Left hindlimb (tissue), 1 donor: Measurements from ENCODE around the gene AMPD1.

Experiments used
- DNase-seq: peaks from one replicate; pipeline ENCODE4 v3.0.0-alpha.2; 2018

AMPD1 gene

DNA sequence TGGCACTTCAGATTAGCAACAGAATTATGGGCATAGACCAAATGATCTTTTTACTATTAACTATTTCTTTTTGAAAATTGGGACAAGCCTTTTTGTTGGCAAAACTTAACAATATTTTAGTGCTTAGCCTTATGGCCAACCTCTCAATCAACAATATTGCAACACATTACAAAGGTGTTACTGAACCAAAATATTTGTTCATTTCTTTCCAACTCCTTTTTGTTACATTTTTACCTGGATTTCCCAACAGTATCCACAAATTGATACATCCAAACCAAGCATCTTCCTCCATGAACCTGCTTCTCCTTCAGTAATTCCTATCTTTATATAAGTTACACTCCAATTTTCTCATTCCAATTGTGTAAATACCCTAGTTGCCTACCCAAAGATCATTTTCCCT lies 1.5 kb upstream of the AMPD1 start:
- no peak for DNase-seq

DNA sequence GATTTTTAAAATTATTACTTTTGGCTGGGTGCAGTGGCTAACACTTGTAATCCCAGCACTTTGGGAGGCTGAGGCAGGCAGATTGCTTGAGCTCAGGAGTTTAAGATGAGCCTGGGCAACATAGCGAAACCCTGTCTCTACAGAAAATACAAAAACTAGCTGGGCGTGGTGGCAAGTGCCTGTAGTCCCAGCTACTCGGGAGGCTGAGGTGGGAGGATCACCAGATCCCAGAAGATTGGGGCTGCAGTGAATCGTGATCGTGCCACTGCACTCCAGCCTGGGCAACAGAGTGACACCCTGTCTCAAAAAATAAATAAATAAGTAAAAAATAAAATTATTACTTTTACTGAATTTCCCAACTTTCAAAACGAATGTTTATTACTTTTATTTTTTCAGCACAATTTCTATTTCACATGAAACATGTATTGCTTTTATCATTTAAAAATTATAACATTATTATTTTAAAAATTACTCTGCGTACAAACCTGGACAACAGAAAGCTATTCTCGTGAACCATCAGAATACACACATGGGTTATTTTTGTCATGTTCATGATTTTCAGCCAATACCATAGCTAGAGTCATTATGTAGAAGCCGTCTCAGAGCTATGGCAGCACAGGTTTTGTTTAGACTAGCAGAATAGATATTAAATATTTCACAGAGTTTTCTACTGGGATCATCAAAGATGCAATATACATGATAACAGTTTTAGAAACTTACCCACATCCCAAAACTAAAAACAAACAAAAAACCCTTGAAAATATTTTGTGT lies 621 bp downstream of the AMPD1 start:
- DNase-seq: no peak

DNA sequence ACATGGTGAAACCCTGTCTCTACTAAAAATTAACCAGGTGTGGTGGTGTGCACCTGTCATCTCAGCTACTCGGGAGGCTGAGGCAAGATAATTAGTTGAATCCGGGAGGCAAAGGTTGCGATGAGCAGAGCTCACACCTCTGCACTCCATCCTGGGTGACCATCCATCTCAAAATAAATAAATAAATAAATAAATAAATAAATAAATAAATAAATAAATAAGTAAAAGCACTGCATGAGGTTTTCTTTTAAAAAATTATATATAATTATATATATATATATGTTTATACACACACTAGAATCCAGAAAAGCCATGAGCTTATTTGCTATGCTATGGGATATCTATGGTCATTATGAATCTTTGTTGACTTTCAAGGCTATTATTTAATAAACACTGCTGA lies 2.4 kb downstream of the AMPD1 start:
- DNase-seq: no peak

- DNase-seq: no peak
Observed at GRCh38 chr1:114691061-114691460, 4.3 kb downstream of the AMPD1 start.

DNA sequence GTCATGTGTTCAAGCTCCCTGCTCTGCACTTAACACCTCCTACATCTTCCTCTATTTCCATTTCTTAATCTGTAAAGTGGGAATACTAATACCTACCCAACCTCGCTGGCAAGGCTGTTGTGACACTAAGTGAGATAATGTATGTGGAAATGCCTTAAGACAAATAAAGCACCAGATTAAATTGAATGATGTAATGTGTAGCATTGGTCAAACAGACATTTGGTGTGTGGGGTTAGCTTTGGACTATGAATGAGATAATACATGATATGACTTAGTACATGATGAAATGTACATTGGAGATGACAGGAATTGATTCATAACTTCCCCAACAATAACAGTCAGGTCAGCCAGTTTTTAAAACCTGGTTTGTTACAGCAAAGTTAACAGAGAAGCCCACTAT lies 5.2 kb downstream of the AMPD1 start:
- no peak for DNase-seq

DNA sequence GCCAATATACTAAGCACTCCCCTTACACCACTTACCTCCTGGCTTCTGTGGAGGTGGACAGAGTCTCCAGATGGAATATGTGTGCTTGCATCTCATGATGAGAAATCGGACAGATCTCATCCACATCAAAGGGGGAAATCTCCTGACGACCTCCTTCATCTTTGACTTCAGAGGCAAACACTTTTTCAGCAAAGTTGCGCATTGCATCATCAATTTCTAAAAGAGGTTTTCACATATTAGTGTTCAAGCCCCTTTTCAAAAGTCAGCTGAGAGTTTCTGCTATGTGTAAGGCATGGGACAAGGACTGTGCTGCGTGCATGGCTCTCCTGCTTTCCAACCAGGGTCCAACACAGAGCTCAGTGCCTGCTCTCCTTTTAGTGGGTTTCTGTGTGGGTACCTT lies 6.8 kb downstream of the AMPD1 start:
- DNase-seq: no peak

GRCh38 chr1:114685851-114686250 lies 9.5 kb downstream of the AMPD1 start:
- no peak for DNase-seq

DNA sequence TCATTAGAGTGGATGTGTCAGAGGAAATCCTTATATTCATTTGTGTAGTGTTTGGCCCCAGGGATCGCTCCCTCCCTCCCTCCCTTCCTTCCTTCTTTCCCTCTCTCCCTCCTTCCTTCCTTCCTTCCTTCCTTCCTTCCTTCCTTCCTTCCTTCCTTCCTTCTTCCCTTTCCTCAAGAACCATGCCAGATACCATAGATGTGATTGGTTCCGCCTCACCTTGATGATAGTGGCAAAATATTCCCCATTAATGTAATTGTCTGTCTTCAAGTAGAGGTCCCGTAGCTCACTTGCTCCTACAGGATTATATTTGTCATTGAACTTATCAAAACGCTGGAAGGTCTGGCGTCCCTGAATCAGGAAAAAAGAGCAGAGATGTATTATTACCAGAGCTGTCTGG lies 17.7 kb downstream of the AMPD1 start:
- DNase-seq: no peak

- DNase-seq: no peak
Observed at GRCh38 chr1:114676115-114676514, 19.2 kb downstream of the AMPD1 start.

GRCh38 chr1:114671939-114672275 lies 23.4 kb downstream of the AMPD1 start:
- DNase-seq: no peak

GRCh38 chr1:114671011-114671938 lies 24.1 kb downstream of the AMPD1 start:
- no peak for DNase-seq

GRCh38 chr1:114670083-114671010 lies 25.0 kb downstream of the AMPD1 start:
- peak; percentile 96 for DNase-seq

DNA sequence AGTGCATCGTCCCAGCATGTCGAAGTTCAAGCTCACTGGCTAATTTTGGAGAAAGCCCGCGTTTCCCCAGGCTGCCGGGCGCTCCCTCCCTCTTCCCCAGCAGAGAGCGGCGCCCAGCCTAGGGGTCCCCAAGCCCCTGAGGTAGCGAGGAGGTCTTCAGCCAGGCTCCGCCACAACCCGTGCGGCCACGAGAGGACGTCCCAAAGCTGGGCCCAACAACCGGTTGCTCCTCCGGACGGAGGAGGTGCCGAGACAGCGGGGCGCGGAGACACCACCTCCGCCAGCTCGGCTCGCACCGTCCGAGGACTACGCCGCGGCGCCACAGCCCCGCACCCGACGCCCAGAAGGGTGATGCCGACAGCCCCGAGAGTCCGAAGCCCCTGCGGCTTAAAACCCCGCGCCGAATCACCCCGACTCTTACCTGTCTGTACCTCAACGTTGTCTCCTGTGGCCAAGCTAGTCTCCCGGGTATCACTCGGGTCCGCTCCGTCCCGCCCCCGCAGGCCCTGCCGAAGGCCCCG lies 25.7 kb downstream of the AMPD1 start, which contains the start of gene DENND2C:
Gene DENND2C, minus strand, starts transcription at position 488 of the 521 bp plus-strand sequence. CDS start 44,065 bp downstream, outside the sequence.
- DNase-seq: no peak

- no peak for DNase-seq
Observed at GRCh38 chr1:114668784-114669561, 26.4 kb downstream of the AMPD1 start.

DNA sequence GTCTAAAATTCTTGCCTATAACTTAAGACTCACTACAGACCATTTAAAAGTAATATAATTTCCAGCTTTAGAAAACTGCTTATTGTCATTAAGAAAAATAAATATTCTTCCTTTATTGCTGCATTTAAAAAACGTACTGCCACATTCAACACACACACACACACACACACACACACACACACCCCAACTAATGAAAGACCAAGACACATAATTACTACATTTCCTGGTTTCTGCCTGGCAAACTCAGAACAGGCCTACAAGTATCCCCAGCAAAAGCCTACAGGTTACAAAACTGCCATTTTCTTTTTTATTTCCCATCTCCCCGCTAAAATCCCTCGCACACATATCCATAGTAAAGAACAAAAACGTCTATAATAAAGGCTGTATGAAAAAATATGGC lies 27.0 kb downstream of the AMPD1 start:
- DNase-seq: no peak

DNA sequence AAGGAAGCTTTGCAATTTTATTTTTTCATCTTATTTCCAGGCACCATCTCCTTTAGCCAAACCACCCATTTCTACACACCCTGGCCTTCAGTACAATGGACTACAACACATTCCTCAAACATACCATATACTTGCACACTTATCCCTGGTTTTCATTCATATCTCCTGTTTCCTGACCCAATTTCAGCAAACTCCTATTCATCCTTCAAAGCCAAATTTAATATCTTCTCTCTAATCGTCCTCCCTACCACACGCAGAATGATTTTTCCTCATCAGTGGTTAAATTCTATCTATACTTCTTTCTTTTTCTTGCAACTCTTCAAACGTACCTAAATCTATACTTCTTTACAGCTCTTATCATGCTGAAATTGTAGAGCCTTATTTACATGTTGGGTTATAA lies 28.4 kb downstream of the AMPD1 start:
- no peak for DNase-seq

DNA sequence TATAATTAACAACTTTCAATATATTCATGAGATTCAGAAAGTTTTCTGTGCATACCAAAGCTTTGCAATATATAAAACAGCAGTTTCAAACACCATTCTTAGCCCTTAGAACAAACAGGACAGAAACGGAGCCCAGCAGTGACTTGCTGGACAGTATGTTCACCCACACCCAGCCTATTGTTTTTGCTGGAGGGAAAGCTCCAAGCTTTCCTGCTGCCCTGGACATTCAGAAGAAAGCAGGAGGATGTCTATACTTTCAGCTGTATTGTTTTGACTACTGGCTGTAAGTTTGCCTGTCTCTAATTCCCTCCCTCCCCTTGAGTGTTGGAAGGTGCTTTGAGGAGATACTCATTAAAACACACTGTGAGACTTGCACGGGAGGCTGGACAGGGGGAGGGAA lies 35.1 kb downstream of the AMPD1 start:
- no peak for DNase-seq

DNA sequence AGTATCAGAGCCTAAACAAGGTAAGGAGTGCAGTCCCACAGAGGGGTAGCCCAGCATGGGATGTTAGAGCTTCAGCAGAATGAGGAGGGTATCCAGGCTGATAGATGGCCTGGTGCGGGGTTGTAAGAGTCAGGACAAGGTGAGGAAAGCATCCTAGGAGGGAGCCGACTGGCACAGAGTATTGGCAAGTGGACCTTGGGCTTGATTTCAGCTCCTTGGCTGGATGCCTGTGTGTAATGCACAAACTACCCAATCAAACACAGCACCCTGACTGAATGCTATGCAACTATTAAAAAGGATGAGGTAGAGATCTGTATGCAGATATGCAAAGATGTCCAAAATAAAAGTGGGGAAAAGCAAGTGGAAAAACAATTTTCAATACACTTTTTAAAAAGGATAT lies 43.5 kb downstream of the AMPD1 start:
- no peak for DNase-seq

DNA sequence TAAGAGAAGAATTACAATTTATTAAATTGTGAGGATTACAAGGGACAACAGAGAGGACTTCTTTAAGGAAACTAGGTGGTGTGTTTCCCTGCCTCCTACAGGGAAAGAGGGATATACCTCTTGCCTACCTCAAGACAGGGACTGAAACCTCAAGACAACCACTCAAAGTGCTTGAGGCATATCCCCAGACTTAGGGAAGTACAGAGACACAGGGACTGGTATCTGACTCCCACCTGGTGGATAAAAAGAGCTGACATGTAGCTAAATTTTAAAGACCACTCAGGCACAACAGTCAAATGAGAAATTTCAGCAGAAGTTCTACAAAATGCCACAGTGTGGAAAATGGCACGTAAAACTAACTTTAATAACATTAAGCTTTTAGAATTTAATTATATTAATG lies 46.8 kb downstream of the AMPD1 start:
- no peak for DNase-seq

DNA sequence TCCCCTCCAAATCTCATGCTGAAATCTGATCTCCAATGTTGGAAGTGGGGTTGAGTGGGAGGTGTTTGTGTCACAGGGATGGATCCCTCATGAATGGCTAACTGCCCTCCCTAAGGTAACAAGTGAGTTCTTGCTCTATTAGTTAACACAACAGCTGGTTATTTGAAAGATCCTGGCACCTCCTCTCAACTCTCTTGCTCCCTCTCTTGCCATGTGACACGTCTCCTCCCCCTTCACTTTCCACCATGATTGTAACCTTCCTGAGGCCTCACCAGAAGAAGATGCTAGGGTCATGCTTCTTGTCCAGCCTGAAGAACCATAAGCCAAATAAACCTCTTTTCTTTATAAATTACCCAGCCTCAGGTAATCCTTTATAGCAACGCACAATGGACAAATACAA lies 54.0 kb downstream of the AMPD1 start:
- no peak for DNase-seq

- DNase-seq: no peak
Observed at GRCh38 chr1:114638910-114639309, 56.4 kb downstream of the AMPD1 start.

DNA sequence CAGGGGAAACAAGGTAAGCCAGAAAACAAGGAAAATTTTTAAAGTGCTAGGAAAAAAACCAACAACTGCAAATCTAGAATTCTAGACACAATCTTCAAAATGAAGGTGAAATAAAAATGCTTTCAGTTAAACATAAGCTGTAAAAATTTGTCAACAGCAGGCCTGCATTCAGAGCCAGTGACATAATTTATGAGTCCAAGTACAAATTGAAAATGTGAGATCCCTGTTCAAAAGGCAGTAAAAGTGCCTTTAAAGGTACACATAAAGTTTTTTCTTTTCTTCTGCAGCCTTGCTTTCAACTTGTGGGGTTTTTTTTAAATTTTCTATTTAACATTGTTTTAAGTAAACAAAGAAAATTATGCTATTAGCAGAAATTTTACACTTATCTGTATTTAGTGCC lies 62.9 kb downstream of the AMPD1 start:
- DNase-seq: no peak
